IMR-90 (cell line): ENCODE results near the gene OR2W3. TPM values are rescaled to one million over a fixed set of nuclear protein-coding genes. Genes with fewer than 3 reads are reported as not detected.

Source experiments
- ATAC-seq: fragments of 200-7000 bp; cut with Tn5 transposase; 2 replicates; pipeline ENCODE4 v1.9.1; 2020; ENCODE audit warnings: low read depth, mild to moderate bottlenecking, moderate library complexity
- BruUV-seq: library from RNA; stranded (reverse); fragments of 400-500 nt; replicated peaks from 2 replicates; lab custom pipeline; 2021; lab: Mats Ljungman, UMichigan
- CTCF ChIA-PET: fragments of 300-600 bp; formaldehyde crosslinking; extraction: SDS; loops from one replicate; lab custom pipeline; 2021; ENCODE audit warnings: antibody characterized with exemption; lab: Yijun Ruan, JAX
- POLR2A ChIA-PET: fragments of 300-600 bp; sonication (Branson Sonifier 250); formaldehyde crosslinking; loops from one replicate; lab custom pipeline; 2022; ENCODE audit warnings: antibody characterized with exemption; ENCODE audit not compliant: unreplicated experiment; lab: Charles Lee
- DNase-seq: peaks from one replicate; pipeline ENCODE4 v3.0.0; 2013
- H2AFZ ChIP-seq: replicated peaks from 2 replicates; pipeline ENCODE3; 2013; ENCODE audit warnings: low read length, mild to moderate bottlenecking; ENCODE audit not compliant: poor library complexity
- H2AK5ac ChIP-seq: 2 replicates; pipeline ENCODE4 v1.6.1; 2013; ENCODE audit warnings: low read depth, low read length, inconsistent platforms
- H2AK9ac ChIP-seq: replicated peaks from 2 replicates; pipeline ENCODE3; 2013; ENCODE audit warnings: mild to moderate bottlenecking, low read depth, low read length, moderate library complexity; ENCODE audit not compliant: poor library complexity
- H2BK120ac ChIP-seq: 2 replicates; pipeline ENCODE4 v1.6.1; 2013; ENCODE audit warnings: low read depth, low read length, inconsistent platforms
- H2BK15ac ChIP-seq: 3 replicates; pipeline ENCODE4 v1.6.1; 2013; ENCODE audit warnings: low read depth, low read length, inconsistent platforms
- H2BK20ac ChIP-seq: 2 replicates; pipeline ENCODE4 v1.6.1; 2013; ENCODE audit warnings: low read depth, mild to moderate bottlenecking, inconsistent platforms, low read length, moderate library complexity
- H2BK5ac ChIP-seq: 2 replicates; pipeline ENCODE4 v1.6.1; 2013; ENCODE audit warnings: mild to moderate bottlenecking, low read depth, low read length, inconsistent platforms; ENCODE audit not compliant: poor library complexity, severe bottlenecking
- H3K14ac ChIP-seq: replicated peaks from 2 replicates; pipeline ENCODE4 v1.6.1; 2013; ENCODE audit warnings: low read depth, low read length, inconsistent platforms
- H3K18ac ChIP-seq: 2 replicates; pipeline ENCODE4 v1.6.1; 2013; ENCODE audit warnings: low read depth, low read length, control low read depth
- H3K23ac ChIP-seq: 2 replicates; pipeline ENCODE4 v1.6.1; 2013; ENCODE audit warnings: low read depth, low read length, inconsistent platforms
- H3K27ac ChIP-seq: 2 replicates; pipeline ENCODE4 v1.5.1; 2013; ENCODE audit warnings: mild to moderate bottlenecking, control low read depth, low read length; ENCODE audit not compliant: insufficient read depth
- H3K27me3 ChIP-seq: 2 replicates; pipeline ENCODE4 v1.6.1; 2013; ENCODE audit warnings: low read length; ENCODE audit not compliant: control insufficient read depth, insufficient read depth
- H3K36me3 ChIP-seq: 2 replicates; pipeline ENCODE4 v1.6.1; 2013; ENCODE audit warnings: low read length, mixed read lengths; ENCODE audit not compliant: control insufficient read depth, insufficient read depth
- H3K4ac ChIP-seq: 2 replicates; pipeline ENCODE4 v1.6.1; 2013; ENCODE audit warnings: low read depth, low read length, inconsistent platforms
- H3K4me1 ChIP-seq: 2 replicates; pipeline ENCODE4 v1.6.1; 2013; ENCODE audit warnings: low read length, mixed read lengths; ENCODE audit not compliant: control insufficient read depth, insufficient read depth
- H3K4me2 ChIP-seq: 2 replicates; pipeline ENCODE4 v1.6.1; 2013; ENCODE audit warnings: low read depth, mild to moderate bottlenecking, control low read depth, low read length, moderate library complexity
- H3K4me3 ChIP-seq: 2 replicates; pipeline ENCODE4 v1.5.1; 2013; ENCODE audit warnings: low read depth, mild to moderate bottlenecking, control low read depth, low read length, moderate library complexity; ENCODE audit not compliant: insufficient read depth
- H3K56ac ChIP-seq: 2 replicates; pipeline ENCODE4 v1.6.1; 2013; ENCODE audit warnings: low read length, inconsistent platforms; ENCODE audit not compliant: insufficient read depth; ENCODE audit errors: extremely low read depth
- H3K79me1 ChIP-seq, 2 experiments: 2 replicates each; pipeline ENCODE4 v1.6.1; 2013; ENCODE audit warnings: low read length in 2 of 2, inconsistent platforms in 1 of 2, low read depth in 1 of 2
- H3K9ac ChIP-seq: 2 replicates; pipeline ENCODE4 v1.6.1; 2013; ENCODE audit warnings: low read depth, low read length, control low read depth
- H3K9me1 ChIP-seq: 2 replicates; pipeline ENCODE4 v1.6.1; 2013; ENCODE audit warnings: low read length, inconsistent platforms; ENCODE audit not compliant: insufficient read depth
- H3K9me3 ChIP-seq: 2 replicates; pipeline ENCODE4 v1.6.1; 2013; ENCODE audit warnings: low read length; ENCODE audit not compliant: control insufficient read depth, insufficient read depth
- H4K20me1 ChIP-seq: 2 replicates; pipeline ENCODE4 v1.6.1; 2013; ENCODE audit warnings: low read length, inconsistent platforms; ENCODE audit not compliant: insufficient read depth
- H4K5ac ChIP-seq: 2 replicates; pipeline ENCODE4 v1.6.1; 2013; ENCODE audit warnings: mild to moderate bottlenecking, low read depth, low read length, control low read depth
- H4K8ac ChIP-seq, 2 experiments: 2 replicates each; pipeline ENCODE4 v1.6.1; 2013; ENCODE audit warnings: low read depth in 2 of 2, low read length in 2 of 2, control low read depth in 1 of 2, inconsistent platforms in 1 of 2
- H4K91ac ChIP-seq: 2 replicates; pipeline ENCODE4 v1.6.1; 2013; ENCODE audit warnings: low read depth, low read length, inconsistent platforms; ENCODE audit not compliant: insufficient read depth
- BHLHE40 ChIP-seq: fragments of 150-350 bp; IDR thresholded peaks from 2 replicates; pipeline ENCODE4 v1.6.1; 2016; ENCODE audit warnings: mild to moderate bottlenecking, low read depth, low read length
- CEBPB ChIP-seq: IDR thresholded peaks from 2 replicates; pipeline ENCODE4 v1.6.1; 2012; ENCODE audit warnings: low read depth, low read length, improper control_type of control experiment
- CHD1 ChIP-seq: IDR thresholded peaks from 2 replicates; pipeline ENCODE4 v1.6.1; 2012; ENCODE audit warnings: low read depth, low read length, improper control_type of control experiment
- CTCF ChIP-seq: conservative IDR thresholded peaks from 2 replicates; pipeline ENCODE4 v1.5.1; 2012; ENCODE audit warnings: mild to moderate bottlenecking, low read depth, low read length, improper control_type of control experiment
- FOS ChIP-seq: fragments of 150-350 bp; IDR thresholded peaks from 2 replicates; pipeline ENCODE4 v1.6.1; 2016; ENCODE audit warnings: low read depth, low read length
- MAFK ChIP-seq: IDR thresholded peaks from 2 replicates; pipeline ENCODE4 v1.6.1; 2012; ENCODE audit warnings: low read depth, low read length, improper control_type of control experiment
- MAZ ChIP-seq: IDR thresholded peaks from 2 replicates; pipeline ENCODE4 v1.6.1; 2012; ENCODE audit warnings: low read depth, mild to moderate bottlenecking, low read length, improper control_type of control experiment, moderate library complexity, borderline replicate concordance
- MXI1 ChIP-seq: IDR thresholded peaks from 2 replicates; pipeline ENCODE4 v1.6.1; 2012; ENCODE audit warnings: low read depth, mild to moderate bottlenecking, low read length, moderate library complexity, borderline replicate concordance
- NFE2L2 ChIP-seq: fragments of 150-350 bp; IDR thresholded peaks from 2 replicates; pipeline ENCODE4 v1.6.1; 2016; ENCODE audit warnings: low read depth, mild to moderate bottlenecking, low read length
- POLR2A ChIP-seq: IDR thresholded peaks from 2 replicates; pipeline ENCODE4 v1.6.1; 2012; ENCODE audit warnings: mild to moderate bottlenecking, low read depth, low read length
- RAD21 ChIP-seq: IDR thresholded peaks from 2 replicates; pipeline ENCODE4 v1.6.1; 2012; ENCODE audit warnings: low read length, improper control_type of control experiment
- RCOR1 ChIP-seq: IDR thresholded peaks from 2 replicates; pipeline ENCODE4 v1.6.1; 2012; ENCODE audit warnings: mild to moderate bottlenecking, low read length, improper control_type of control experiment; ENCODE audit not compliant: insufficient replicate concordance
- RFX5 ChIP-seq: IDR thresholded peaks from 2 replicates; pipeline ENCODE4 v1.8.0; 2012; ENCODE audit warnings: low read depth, mild to moderate bottlenecking, low read length, moderate library complexity
- SMC3 ChIP-seq: fragments of 150-350 bp; IDR thresholded peaks from 2 replicates; pipeline ENCODE4 v1.6.1; 2016; ENCODE audit warnings: low read depth, mild to moderate bottlenecking, antibody characterized with exemption, low read length, moderate library complexity
- USF2 ChIP-seq: fragments of 150-350 bp; IDR thresholded peaks from 2 replicates; pipeline ENCODE4 v1.6.1; 2017; ENCODE audit warnings: mild to moderate bottlenecking, antibody characterized with exemption, low read length, low read depth
- WGBS, 2 experiments: methylation state at CpG; one replicate each; pipeline versions ENCODE4 v1.1.5 to v1.1.7; 2013; ENCODE audit warnings: missing lambda C conversion rate in 2 of 2; ENCODE audit not compliant: insufficient read length in 1 of 2; ENCODE audit errors: extremely low coverage in 2 of 2; 5-methylcytosine and 5-hydroxymethylcytosine counted together
- dilution Hi-C: fragments of 300-500 bp; cut with HindIII; formaldehyde crosslinking; loops from one replicate; pipeline ENCODE4 v1.14.3; 2018; ENCODE audit warnings: low sequenced_read_pairs; ENCODE audit not compliant: unreplicated experiment
- in situ Hi-C: fragments of 300-500 bp; cut with MboI; formaldehyde crosslinking; loops from 3 replicates; pipeline ENCODE4 v1.14.3; 2019; ENCODE audit warnings: low sequenced_read_pairs, inconsistent platforms, mixed read lengths
- intact Hi-C: fragments of 100-400 bp; cut with micrococcal nuclease; formaldehyde crosslinking; loops from 2 replicates; pipeline ENCODE4 v1.10.0; 2022
- polyA plus RNA-seq, 3 experiments: library from polyadenylated mRNA; depleted of rRNA; stranded (reverse); fragments of >200 nt; gene quantifications; 2 replicates each; pipeline ENCODE4 v1.2.3, GENCODE V29; 2012; ENCODE audit warnings: low replicate concordance in 1 of 3
- total RNA-seq: library from RNA; depleted of rRNA; stranded (reverse); fragments of >200 nt; gene quantifications from 2 replicates; pipeline ENCODE4 v1.2.3, GENCODE V29; 2012
- TF ChIP-seq, protein P1 (sequence below): fragments of 150-350 bp; IDR thresholded peaks from 2 replicates; pipeline ENCODE4 v1.6.1; 2016; ENCODE audit warnings: low read depth, mild to moderate bottlenecking, low read length, moderate library complexity, borderline replicate concordance

Gene OR2W3
- total and polyA plus RNA-seq, 2 of the 4 experiments (the other 2 are of a cell fraction) = 0.54 to 0.63 TPM

DNA sequence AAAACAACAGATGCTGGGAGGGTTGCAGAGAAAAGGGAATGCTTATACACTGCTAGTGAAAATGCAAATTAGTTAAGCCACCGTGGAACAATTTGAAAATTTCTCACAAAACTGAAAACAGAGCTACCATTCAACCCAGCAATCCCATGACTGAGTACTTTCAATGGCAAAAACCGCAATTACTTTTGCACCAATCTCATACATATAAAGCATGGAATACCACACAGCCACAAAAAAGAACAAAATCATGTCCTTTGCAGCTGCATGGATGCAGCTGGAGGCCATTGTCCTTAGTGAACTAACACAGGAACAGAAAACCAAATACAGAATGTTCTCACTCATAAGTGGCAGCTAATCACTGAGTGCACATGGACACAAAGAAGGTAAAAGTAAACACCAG lies 18.4 kb downstream of the OR2W3 start:
- no peak for DNase-seq
- no peak overlapping the region for H3K14ac ChIP-seq
- dilution Hi-C loops (no loop called here), in situ Hi-C loops (no loop called here), intact Hi-C loops (no loop called here)
- H3K79me1 ChIP-seq = no peaks in the 10 kb centered on the region
- no peak overlapping the region for H2BK20ac ChIP-seq
- no peak overlapping the region for H2AFZ ChIP-seq
- no peak overlapping the region for H3K18ac ChIP-seq
- no peak for ATAC-seq
- no peak overlapping the region for H3K9ac ChIP-seq
- H4K91ac ChIP-seq = no peak overlapping the region
- BruUV-seq = no TSS peak
- TF ChIP-seq MAFK (no peak), USF2 (no peak), FOS (no peak), CEBPB (no peak), RAD21 (no peak), POLR2A (no peak), RCOR1 (no peak), MAZ (no peak), SMC3 (no peak), BHLHE40 (no peak), CTCF (no peak), CHD1 (no peak), RFX5 (no peak), MXI1 (no peak), NFE2L2 (no peak)
- TF ChIP-seq, protein P1, sequence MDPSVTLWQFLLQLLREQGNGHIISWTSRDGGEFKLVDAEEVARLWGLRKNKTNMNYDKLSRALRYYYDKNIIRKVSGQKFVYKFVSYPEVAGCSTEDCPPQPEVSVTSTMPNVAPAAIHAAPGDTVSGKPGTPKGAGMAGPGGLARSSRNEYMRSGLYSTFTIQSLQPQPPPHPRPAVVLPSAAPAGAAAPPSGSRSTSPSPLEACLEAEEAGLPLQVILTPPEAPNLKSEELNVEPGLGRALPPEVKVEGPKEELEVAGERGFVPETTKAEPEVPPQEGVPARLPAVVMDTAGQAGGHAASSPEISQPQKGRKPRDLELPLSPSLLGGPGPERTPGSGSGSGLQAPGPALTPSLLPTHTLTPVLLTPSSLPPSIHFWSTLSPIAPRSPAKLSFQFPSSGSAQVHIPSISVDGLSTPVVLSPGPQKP = no peak
- H3K4me2 ChIP-seq = no peak overlapping the region
- no peak overlapping the region for H2AK5ac ChIP-seq
- no peak overlapping the region for H4K8ac ChIP-seq
- no peaks in the 10 kb centered on the region for H3K27me3 ChIP-seq
- H4K20me1 ChIP-seq = no peaks in the 10 kb centered on the region
- no peak overlapping the region for H2BK15ac ChIP-seq
- H4K5ac ChIP-seq = no peak overlapping the region
- no peaks in the 10 kb centered on the region for H3K4me1 ChIP-seq
- no peak overlapping the region for H3K4me3 ChIP-seq
- no peaks in the 10 kb centered on the region for H3K9me1 ChIP-seq
- H3K27ac ChIP-seq = no peak overlapping the region
- H2AK9ac ChIP-seq = no peak overlapping the region
- WGBS, 2 experiments = no CpG with 5 or more reads among the region's 2 CpGs
- no peak overlapping the region for H3K23ac ChIP-seq
- POLR2A ChIA-PET = no interaction called here
- H3K9me3 ChIP-seq = peaks cover 9% of the 10 kb centered on the region
- H2BK5ac ChIP-seq = no peak overlapping the region
- H3K36me3 ChIP-seq = no peaks in the 10 kb centered on the region
- CTCF ChIA-PET = interaction anchor here (0.6 to 0.7 kb wide), 2 partner anchors 437 to 966 kb away, joined by 3 to 4 read pairs; no protein-coding TSS in a partner anchor
- H3K56ac ChIP-seq = no peak overlapping the region
- H3K4ac ChIP-seq = no peak overlapping the region
- H2BK120ac ChIP-seq = no peak overlapping the region
